Esophagus mucosa (tissue), 1 donor: ENCODE measurements around the gene SLCO2B1. TPM values are rescaled to one million over a fixed set of nuclear protein-coding genes. Genes with fewer than 3 reads are reported as not detected.

ENCODE experiments used
- ATAC-seq: fragments of 200-7000 bp; cut with Tn5 transposase; one replicate; pipeline ENCODE4 v1.9.1; 2020
- total RNA-seq: library from RNA; stranded (reverse); gene quantifications from one replicate; pipeline ENCODE4 v1.2.4, GENCODE V29; 2023
- donor health status: DM: yes; HTN: yes; CAD: no.

SLCO2B1 gene
- total RNA-seq, 1 donor from 2014 or later = 9.7 TPM

- ATAC-seq = no peak
Observed at GRCh38 chr11:75248924-75249256, 98.0 kb downstream of the SLCO2B1 start.

DNA sequence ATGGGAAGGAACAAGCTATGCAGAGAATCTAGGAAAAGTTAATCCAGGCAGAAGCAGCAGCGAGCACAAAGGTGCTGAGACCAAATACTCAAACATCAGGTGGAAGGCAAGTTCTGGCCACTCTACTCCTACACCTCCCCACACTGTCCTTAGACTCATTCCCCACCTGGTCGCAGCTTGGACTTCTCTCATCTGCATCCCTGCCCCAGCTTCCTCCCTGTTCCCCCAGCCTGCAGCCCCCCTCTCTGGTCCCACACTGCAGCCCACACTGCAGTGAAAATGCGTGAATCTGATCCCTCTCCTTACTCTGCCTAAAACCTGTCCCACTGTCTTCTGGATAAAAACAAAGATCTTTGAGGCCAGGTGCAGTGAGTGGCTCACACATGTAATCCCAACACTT, 98.8 kb downstream of the SLCO2B1 start:
- ATAC-seq = no peak

DNA sequence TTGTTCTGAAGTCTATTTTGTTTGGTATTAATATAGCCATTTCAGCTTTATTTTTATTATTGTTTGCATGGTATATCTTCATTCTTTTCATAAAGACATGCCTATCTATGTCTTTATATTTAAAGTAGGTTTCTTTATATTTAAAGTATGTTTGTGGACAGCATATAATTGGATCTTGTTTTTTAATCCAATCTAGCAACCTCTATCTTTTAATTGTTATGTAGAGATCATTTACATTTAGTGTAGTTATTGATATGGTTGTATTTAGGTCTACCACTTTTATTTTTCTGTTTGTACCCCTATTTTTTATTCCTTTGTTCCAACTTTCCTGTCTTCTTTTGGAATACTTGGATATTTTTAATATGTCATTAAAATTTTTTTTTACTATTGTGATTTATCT, 103.4 kb downstream of the SLCO2B1 start:
- ATAC-seq = no peak

Other genes with a start within 250 kb of the SLCO2B1 start
- 2.4 TPM for gene XRRA1, start 202.0 kb upstream of the SLCO2B1 start, total RNA-seq
- 76.8 TPM for gene SPCS2, start 201.8 kb upstream of the SLCO2B1 start, total RNA-seq
- 2.7 TPM for gene NEU3, start 162.2 kb upstream of the SLCO2B1 start, total RNA-seq
- not detected for gene OR2AT4, start 54.2 kb upstream of the SLCO2B1 start, total RNA-seq
- gene TPBGL, start 89.7 kb downstream of the SLCO2B1 start, total RNA-seq = not detected
- 7.6 TPM for gene ARRB1, start 200.6 kb downstream of the SLCO2B1 start, total RNA-seq
- 2,660 TPM for gene RPS3, start 248.4 kb downstream of the SLCO2B1 start, total RNA-seq